ENCODE results near the gene DIPK1A.

GRCh38 chr1:92820551-92820950 is 140.7 kb downstream of the DIPK1A start:
- TF ChIP-seq CTCF (IDR thresholded peaks at IDR 0.05 in 8 of 11, conservative IDR thresholded peaks at IDR 0.05 in 3 of 11) (no peak), POLR2AphosphoS5 (IDR thresholded peaks at IDR 0.05) (no peak)

All from spleen (tissue), 7 donors.